Stimulated activated CD4-positive, alpha-beta T cell treated with anti-CD3 and anti-CD28 coated beads, TNF-alpha, amount 100 ng/mL, for 4 hours (primary cell): ENCODE measurements around the gene BOD1.

Source experiments
- DNase-seq, 3 experiments: peaks; one replicate each; pipeline ENCODE4 v3.0.0-alpha.2; 2020; ENCODE audit warnings: low read depth in 3 of 3

Gene BOD1

GRCh38 chr5:173640156-173640804 lies 23.8 kb upstream of the BOD1 start:
- DNase-seq: no peak

- no peak for DNase-seq
Measured at GRCh38 chr5:173638126-173639040, 21.9 kb upstream of the BOD1 start.

GRCh38 chr5:173637340-173637739 lies 20.9 kb upstream of the BOD1 start:
- no peak for DNase-seq

GRCh38 chr5:173634465-173634983 lies 18.1 kb upstream of the BOD1 start:
- DNase-seq: no peak

GRCh38 chr5:173633304-173633703 lies 16.9 kb upstream of the BOD1 start:
- no peak for DNase-seq

- DNase-seq: no peak
Measured at GRCh38 chr5:173631478-173631877, 15.0 kb upstream of the BOD1 start.

- no peak for DNase-seq
Measured at GRCh38 chr5:173630724-173631365, 14.4 kb upstream of the BOD1 start.

GRCh38 chr5:173629628-173630027 lies 13.2 kb upstream of the BOD1 start:
- DNase-seq: no peak

GRCh38 chr5:173628501-173628900 lies 12.1 kb upstream of the BOD1 start:
- DNase-seq: no peak

GRCh38 chr5:173627860-173628392 lies 11.5 kb upstream of the BOD1 start:
- DNase-seq: no peak

GRCh38 chr5:173627271-173627670 lies 10.8 kb upstream of the BOD1 start:
- DNase-seq: no peak

GRCh38 chr5:173626505-173626820 lies 10.0 kb upstream of the BOD1 start:
- DNase-seq: no peak

GRCh38 chr5:173625673-173626504 lies 9.4 kb upstream of the BOD1 start:
- no peak for DNase-seq

- no peak for DNase-seq
Measured at GRCh38 chr5:173625261-173625660, 8.8 kb upstream of the BOD1 start.

GRCh38 chr5:173624282-173624681 lies 7.8 kb upstream of the BOD1 start:
- DNase-seq: no peak

- no peak for DNase-seq
Measured at GRCh38 chr5:173623789-173624188, 7.3 kb upstream of the BOD1 start.

- no peak for DNase-seq
Measured at GRCh38 chr5:173623296-173623771, 6.9 kb upstream of the BOD1 start.

GRCh38 chr5:173622183-173623047 lies 6.0 kb upstream of the BOD1 start:
- no peak for DNase-seq

- no peak for DNase-seq
Measured at GRCh38 chr5:173620784-173621183, 4.3 kb upstream of the BOD1 start.

- DNase-seq: peak in 2 of 3 experiments; percentile 10 to 11
Measured at GRCh38 chr5:173618927-173619519, 2.6 kb upstream of the BOD1 start.
